Activated CD8-positive, alpha-beta memory T cell treated with anti-CD3 and anti-CD28 coated beads, Interleukin-2, amount 50 U/mL, for 1 hour (primary cell): ENCODE results near the gene GPR176.

Source experiments
- DNase-seq: peaks from one replicate; pipeline ENCODE4 v3.0.0-alpha.2; 2020; ENCODE audit errors: extremely low read depth

Gene GPR176

DNA sequence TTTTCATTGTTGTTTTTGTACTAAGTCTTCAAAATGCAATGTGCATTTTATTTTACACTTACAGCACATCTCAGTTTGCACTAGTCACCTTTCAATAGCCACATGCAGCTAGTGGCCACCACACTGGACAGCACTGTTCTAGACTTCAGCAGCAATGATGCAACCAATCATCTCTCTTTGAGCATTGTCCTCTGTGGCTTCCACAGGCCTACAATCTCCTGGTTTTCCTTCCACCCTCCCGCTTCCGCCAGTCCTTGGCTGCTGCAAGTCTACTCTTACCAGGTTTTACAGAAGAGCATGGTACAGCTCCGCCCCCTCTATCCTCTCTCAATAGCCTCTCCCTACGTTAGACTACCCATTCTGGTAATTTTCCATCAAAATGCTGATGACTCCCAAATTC is 112.3 kb downstream of the GPR176 start:
- no peak for DNase-seq

DNA sequence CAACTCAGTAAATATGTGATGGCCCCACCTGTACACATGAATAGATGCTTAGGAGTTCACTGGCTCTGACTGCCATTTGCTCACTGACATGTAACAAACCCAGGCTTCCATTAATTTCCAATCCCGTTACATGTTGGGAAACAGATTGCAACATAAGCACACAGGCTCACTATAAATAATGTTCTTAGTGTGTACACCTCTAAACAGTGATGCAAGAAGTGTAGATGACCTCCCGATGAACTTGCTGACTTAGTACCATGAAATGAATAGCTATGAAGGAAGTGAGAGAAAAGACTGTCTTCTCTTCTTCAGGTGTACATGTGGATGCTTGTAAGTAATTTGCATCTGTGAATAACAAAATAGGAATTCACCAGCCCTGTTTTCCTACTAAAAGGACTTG is 116.0 kb downstream of the GPR176 start:
- DNase-seq, result no peak

DNA sequence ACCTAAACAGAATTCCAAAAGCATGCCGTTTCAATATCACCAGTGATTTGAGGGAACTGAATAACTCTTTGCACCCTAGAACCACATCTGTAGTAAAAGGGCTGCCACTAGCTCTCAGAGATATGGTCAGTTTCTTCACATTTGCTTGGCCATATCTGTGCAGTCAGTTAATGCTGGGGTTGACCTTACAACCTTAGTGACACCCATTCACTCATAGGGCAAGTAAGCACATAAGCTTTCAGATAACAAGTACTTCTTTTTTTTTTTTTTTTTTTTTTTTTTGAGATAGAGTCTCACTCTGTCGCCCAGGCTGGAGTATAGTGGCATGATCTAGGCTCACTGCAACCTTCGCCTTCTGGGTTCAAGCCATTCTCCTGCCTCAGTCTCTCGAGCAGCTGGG is 117.0 kb downstream of the GPR176 start:
- no peak for DNase-seq

DNA sequence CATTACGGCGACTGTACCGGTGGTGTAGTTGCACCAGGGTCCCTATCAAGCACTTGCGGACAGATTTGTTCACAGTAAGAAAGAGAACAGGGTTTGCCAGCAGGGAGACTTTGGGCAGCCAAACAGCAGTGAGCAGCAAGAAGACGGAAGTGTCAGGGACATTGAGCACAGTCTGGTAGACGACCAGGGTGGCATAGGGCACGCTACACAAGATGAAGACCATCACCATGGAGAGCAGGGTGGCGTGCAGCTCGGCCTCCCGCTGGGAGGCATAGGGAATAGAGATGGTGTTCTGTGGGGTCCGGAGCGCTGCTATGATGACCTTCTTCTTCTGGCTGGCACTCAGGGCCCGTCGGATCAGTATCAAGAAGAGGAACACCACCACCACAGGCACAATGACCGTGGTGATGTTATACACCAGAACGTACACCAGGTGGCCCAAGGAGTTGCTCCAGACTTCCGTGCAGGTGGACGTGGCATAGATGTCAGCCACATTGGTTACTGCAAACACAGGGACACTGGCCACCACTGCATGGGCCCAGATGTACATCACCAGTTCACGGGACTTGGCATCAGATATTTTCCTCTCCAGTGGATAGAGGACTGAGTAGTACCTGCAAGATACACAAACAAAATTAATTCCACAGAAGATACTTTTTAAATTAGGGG is 118.3 kb downstream of the GPR176 start:
- no peak for DNase-seq

DNA sequence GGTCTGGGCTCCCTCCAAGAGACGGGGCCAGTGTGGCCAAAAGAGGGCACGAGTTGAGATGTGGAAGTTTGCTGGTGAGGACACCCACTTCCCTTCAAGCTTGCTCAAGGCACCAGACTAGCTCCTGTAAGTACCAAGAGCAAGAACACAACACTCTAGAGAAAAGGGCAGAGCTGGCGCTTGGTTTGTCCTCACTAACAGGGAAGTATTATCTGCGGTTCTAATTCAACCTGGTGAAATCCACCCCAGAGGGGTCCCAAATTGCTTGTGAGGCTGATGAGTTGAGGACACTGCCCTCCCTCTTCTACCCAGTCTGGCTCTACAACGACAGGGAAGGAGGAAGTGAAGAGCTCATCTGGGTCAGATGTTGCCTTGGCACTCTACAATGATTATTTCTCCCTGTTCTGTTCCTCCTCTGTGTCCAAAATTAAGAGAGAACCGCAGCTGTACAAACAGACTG is 120.5 kb downstream of the GPR176 start:
- DNase-seq, result no peak

DNA sequence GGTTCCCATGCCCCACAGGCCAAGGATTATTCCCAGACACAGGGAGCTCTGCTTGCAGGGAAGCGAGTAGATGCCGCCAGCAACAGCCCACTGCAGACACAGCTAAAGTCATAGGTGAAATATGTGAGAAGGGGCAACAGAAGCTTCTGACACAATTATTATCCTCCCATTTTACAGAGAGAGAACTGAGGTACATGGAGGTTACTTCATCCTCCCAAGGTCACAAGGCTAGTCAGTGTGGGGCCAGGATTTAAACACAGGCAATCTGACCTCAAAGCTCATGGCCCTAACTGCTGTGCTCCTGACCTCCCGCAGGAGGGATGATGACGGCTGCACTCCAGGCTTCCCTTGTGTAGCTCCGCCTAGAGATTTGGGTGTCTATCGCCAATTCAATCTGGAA is 121.7 kb downstream of the GPR176 start:
- no peak for DNase-seq

DNA sequence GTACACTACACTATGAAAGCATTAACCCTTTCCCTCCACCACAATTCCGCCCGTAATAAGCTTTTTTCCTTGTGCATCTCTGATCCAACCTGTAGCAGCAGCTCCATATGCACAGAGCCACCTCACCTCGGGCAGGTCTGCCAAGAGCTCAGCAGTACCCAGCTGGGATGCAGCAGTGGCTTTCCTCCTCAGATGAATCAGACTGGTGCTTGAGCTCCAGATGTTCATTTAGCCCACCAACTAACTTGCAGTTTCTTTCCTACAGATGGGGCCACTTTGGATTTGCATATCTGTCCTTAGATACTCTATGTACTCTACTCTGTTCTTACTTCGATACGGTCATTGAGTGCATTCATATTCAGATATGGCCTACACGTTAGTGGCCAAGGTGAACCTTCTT is 122.7 kb downstream of the GPR176 start:
- no peak for DNase-seq

DNA sequence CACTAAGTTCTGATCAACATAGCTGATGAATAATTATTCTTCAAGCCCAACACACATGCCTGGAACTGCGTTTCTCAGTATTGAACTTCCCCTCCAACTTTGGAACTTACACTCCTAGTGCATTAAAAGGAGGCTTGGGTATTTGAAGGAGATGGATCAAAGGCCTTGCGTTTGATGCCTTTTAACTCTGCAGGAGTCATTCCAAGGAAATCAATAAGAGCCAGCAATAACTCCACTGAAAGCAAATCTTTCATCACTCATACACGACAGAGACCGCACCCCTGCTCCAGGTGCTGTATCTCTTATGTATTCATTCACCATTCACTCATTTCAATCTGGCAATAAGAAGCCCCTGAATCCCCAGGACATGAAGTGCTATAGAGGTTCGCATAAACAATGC is 123.5 kb downstream of the GPR176 start:
- no peak for DNase-seq

DNA sequence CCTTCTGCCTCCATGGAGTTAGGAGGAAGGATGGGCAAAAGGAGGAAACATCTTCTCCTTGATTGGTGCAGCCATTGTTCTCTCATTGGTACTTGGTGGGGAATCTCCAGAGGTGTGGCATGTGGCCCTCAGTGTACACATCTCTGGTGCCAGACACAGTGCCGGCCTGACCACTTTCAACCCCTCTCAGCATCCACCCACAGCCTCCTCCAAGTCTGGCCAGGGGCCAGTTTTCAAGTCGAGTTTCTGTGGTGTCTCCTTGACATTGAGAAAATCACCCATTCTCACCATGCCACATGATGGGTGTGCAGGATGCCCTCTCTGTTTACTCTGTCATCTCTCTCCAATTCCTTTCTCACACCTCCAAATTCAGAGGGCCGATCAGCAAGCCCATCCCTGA is 124.6 kb downstream of the GPR176 start:
- DNase-seq, result no peak

DNA sequence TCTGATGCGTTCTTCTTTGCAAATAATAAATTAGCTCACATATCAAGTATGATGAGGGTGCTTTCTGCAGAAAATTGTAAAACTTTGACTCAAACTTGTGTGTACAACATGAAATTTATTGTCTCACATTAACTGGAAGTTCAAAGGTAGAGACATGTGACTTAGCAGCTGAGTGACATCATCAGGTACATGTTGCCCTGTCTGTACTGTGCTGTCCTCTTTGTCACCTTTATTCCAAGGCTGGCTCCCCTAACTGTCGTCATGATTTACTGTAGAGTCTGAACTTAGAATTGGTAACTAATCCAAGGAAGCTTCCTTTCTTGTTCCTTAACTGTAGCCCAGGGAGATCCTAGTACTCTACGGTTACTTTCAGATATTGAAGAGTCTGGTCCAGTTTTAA is 125.1 kb downstream of the GPR176 start:
- DNase-seq, result no peak

DNA sequence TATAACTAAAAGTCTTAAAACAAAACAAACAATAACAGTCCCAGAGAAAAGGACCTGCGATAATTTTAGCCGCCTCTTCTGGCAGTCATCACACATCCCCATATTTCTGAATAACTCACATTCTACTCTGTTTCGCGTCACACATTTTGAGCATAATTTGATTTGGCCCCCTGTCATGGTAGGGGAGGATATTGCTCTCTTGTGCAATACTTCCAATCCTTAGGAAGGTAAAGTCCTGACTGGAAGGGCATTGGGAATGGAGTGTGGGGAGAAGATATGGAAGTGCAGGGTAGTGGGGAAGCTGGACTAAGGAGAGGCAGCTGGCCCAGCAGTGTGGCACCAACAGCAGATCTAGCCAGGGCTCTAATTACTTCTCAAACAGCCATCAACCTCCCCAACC is 126.1 kb downstream of the GPR176 start:
- DNase-seq, result no peak

DNA sequence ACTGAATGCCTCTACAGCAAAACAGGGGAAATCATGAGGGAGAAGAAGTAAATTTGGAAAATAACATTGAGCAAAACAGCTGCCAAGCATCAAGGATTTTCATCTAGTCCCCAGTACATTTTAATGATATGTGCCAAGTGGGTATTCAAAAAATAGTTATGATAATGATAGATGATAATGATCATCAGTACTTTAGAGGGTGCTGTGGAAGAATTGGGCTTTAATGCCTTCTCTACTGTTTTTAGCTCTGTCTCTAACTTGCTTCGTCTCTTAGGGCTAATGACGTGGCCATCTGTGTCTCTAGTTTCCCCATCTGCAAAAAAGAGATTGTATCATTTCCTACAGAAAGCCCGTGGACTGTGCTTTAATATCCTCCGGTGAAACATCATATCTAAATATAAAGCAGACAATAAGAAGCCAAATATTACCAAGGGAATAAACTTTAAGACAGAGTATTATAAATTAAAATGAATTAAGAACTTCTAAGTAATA is 127.2 kb downstream of the GPR176 start:
- DNase-seq, result no peak

DNA sequence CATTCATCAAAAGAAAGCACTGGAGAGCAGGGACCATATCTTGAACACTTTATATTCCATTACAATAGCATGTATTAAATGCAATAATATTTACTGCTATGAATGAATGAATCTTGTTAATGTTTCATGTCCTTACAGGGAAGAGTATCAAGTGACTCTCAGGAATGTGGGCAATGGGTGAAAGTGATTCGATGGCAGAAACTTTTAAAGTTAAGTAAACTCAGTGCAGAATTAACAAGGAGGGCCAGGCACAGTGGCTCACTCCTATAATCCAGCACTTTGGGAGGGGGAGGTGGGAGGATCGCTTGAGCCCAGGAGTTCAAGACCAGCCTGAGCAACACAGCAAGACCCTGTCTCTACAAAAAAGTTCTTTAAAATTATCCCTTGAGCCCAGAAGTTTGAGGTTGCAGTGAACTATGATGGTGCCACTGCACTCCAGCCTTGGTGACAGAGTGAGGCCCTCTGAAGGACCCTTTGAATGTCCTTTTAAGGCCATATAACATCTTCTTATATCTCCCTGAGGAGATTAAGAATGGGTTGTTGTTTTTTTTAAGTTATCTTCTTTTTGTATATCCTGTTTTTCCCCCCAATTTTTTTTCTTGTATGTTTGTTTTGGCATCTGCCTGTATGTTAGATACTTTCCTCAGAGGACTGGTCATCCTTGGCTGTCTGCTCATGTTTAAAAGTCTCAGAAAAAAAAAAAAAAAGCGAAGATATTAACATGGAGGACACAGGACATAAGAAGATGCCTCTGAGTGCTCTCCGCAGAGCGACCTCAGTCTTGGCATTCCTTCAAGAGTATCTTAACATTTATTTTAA is 127.8 kb downstream of the GPR176 start:
- DNase-seq, result no peak

DNA sequence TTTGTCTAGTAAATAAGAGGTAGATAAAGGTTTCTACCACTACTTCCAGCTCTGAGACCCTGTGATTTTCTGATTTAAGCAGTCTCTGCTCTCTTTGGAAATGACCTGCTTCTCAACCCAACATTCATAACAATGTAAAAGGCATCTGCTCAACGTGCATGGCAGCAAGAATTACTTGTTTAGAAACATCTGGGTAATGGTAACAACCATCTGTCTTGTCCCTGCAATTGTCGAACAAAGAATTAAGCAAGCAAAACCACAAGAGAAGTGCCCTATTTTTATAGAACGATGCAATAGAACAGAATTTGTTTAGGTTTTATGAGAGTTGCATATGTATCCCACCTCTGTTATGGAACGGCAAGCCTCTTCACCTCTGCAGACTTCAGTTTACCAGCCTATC is 130.3 kb downstream of the GPR176 start:
- no peak for DNase-seq

DNA sequence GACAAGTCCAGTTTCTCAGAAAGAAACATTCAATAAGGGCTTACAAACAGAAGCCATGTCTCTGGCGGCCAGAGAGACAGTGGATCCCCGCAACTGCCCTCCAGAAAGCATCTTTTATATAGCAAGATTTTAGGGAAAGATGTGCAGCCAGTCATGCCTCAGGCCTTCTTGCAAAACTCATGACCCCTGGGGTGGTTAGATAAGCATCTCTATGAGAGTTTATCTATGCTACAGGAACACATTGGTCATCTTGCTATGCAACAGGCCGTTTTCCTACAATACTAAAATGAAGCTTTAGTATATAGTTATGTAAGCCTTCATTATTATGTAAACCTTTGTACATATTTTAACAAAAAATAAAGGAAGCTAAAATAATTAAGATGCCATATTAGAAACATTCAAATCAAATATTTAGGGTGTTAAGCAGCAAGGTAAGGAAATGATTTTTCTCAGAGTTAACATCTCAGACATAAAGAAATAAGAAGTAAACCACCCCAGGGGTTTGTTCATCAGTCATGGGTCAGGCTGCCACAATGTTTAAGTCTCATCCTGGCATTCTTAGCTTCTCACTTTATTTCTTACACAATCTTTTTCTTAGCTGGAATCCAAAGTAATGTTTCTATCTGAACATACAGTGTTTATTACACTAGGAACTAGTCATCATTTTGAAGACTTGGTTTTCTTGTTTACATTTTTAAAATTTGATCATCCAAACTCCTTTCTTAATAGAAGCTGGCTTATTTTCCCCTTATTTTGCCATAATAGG is 131.1 kb downstream of the GPR176 start:
- DNase-seq, result no peak

DNA sequence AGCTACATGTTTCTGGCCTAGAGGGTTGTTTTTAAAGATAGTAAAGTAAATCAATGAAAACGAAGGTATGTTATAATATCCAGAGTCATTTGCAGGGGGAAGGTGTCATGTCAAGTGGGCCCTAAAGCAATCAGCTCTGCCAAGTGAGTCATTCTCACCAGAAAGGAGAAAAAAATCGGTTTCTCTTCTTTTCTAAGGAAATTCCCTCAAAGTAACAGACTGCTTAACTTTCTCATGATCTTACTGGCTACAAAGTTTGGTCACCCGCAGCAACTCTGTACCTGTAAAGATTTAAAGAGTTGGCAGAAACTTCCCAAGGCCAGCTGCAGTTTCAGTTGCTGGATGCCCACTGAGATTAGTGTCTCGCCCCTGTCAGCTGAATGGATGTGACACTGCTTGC is 132.0 kb downstream of the GPR176 start:
- DNase-seq, result no peak

DNA sequence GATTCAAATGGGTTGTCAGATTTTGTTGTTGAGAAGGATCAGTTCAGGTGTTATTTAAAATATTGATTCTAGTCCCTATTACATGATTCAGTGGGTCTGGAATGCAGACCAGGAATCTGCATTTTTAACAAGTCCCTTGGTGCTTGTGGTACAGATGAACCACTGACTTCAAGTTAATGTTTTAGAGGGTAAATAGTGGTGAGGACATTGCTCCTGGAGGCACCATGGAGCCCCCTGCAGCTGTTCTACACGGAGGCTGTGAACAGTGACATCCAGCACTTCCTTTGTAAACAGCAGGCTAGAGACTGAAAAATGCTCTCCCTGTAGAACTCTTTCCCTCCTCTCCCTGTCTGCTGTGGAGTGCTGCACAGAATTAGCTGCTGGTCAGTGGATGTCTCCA is 132.6 kb downstream of the GPR176 start:
- no peak for DNase-seq

DNA sequence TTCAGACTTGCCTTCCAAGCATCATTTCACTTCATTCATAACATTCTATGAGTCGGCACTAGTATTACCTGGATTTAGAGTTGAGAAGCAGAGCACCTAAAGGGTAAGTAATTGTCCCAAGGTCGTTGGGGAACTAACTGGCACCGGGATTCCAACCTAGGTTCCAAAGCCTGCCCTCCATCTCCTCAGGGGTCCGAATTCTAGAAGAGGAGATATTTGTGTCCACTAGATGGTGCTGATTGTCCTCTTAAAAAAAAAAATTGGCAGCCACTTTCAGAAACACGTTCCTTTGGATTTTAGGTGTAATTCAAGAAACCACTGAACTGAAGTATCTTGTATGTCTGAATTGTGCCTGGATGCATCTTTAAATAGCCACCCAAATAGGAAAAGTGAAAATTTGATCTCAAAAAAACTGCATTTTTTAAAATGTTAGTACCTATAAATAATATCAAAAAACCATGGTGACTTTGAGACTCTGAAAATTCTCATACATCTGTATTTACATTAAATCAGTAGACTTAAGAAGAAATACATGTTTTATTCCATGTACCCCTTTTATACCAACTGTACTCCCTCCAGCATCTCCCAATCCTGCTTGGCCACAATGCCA is 133.5 kb downstream of the GPR176 start:
- no peak for DNase-seq

DNA sequence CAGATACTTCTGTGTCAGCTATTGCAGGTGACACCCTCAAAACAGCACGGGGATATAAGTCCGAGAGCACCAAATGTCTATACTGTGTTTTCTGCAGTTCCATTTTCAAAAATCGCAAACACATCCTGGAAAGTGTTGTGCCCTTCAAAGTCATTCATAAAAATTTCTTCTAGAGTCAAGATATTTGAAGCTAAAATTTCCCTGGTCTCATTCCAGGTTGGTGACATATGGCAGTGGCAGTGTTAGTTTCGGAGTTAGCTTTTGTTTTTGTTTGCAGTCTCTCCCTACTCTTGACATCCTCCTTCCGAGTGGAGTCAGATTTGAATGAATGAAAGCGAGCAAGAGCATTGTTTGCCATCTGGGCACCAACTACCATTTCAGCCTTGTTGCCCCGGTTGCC is 134.2 kb downstream of the GPR176 start:
- no peak for DNase-seq

DNA sequence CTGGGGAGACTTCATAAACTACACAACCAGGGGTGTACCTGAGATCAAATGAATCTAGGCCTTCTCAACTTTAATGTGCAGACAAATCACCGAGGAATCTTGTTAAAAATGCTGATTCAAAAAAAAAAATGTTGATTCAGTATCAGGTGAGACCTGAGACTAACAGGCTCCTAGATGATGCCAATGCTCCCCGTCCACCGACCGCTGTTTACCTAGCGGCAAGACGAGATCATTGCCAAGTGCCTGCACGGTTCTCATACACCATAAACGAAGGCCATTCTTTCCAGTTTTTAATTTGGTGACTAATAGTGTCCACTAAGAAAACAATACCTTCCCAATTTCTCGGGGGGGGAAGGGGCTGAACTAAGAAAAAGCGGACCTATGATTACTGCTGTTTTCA is 134.9 kb downstream of the GPR176 start:
- DNase-seq, result no peak

DNA sequence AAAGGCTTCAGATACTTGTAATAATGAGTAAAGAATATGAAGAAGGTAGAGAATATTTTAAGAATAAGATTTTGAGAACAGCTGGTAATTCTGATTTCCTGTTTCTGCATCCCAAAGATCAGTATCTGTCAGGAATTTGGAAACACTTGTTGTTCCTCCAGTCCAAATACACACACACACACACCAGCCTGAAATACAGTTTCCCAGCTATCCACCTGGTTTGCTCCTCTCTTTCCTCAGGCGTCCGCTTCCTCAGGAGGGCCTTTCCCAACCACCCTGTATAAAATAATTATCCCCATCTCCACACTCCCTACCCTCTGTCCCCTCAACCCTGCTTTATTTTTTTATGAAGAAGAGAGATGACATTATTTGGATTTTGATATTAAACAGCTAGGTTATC is 135.4 kb downstream of the GPR176 start:
- no peak for DNase-seq

DNA sequence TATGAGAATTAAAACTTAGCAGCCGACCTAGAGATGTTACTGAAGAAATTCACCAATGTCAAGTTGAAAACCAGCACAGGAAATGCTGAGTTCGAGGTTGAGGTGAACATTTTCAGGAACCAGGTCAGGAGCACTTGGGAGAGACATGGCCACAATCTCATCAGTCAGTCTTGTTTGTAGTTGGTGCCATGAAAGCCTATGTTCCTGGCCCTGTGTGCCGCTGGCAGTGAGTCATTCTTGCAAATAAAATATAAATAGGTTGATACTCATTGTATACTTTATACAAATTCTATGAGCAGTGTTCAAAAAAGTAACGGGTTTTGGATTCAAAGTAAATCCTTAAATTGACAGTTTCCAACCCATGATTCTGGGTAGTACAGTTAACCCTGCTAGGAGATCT is 135.9 kb downstream of the GPR176 start:
- DNase-seq, result no peak
